Thoracic aorta (tissue), 2 donors: Measurements from ENCODE around the gene SGIP1. TPM values are rescaled to one million over a fixed set of nuclear protein-coding genes. Genes with fewer than 3 reads are reported as not detected.

Experiments used
- ATAC-seq: fragments of 150-250 bp; one replicate; pipeline ENCODE4 v1.8.0; 2017; ENCODE audit warnings: low read depth; ENCODE audit not compliant: insufficient number of reproducible peaks, low FRiP score
- DNase-seq: peaks from one replicate; pipeline ENCODE4 v3.0.0-alpha.2; 2020; ENCODE audit warnings: low spot score
- H3K27ac ChIP-seq, 2 donors: fragments of 200-600 bp; sonication (generic); 1 replicate in 1 of 2; 2 replicates in 1 of 2; pipeline ENCODE4 v1.5.1; 2016; ENCODE audit warnings: mild to moderate bottlenecking in 2 of 2, moderate library complexity in 2 of 2
- H3K27me3 ChIP-seq: fragments of 200-600 bp; sonication (generic); replicated peaks from 2 replicates; pipeline ENCODE4 v1.6.0; 2016; ENCODE audit warnings: mild to moderate bottlenecking; ENCODE audit not compliant: insufficient read depth
- H3K36me3 ChIP-seq: fragments of 200-600 bp; sonication (generic); one replicate; pipeline ENCODE4 v1.5.1; 2016
- H3K4me1 ChIP-seq, 2 donors: fragments of 200-600 bp; sonication (generic); 1 replicate in 1 of 2; 2 replicates in 1 of 2; pipeline versions ENCODE4 v1.5.1 to v1.6.0; 2016; ENCODE audit warnings: low read depth in 2 of 2, mild to moderate bottlenecking in 1 of 2; ENCODE audit not compliant: control insufficient read depth in 1 of 2
- H3K4me3 ChIP-seq: fragments of 200-600 bp; sonication (generic); 2 replicates; pipeline ENCODE4 v1.5.1; 2016; ENCODE audit warnings: mild to moderate bottlenecking
- H3K9me3 ChIP-seq: fragments of 200-600 bp; sonication (generic); 2 replicates; pipeline ENCODE4 v1.5.1; 2016
- CTCF ChIP-seq: fragments of 200-600 bp; sonication (generic); IDR thresholded peaks from one replicate; pipeline ENCODE4 v1.5.1; 2019; ENCODE audit warnings: antibody characterized with exemption
- total RNA-seq, 2 donors: library from RNA; depleted of rRNA; stranded (reverse); fragments of >200 nt; gene quantifications; one replicate each; pipeline versions ENCODE4 v1.1.0 to v1.2.3, GENCODE V29; 2016

The SGIP1 gene
- total RNA-seq, 2 donors from 2014 or later = 47.4 to 116 TPM

- Histone ChIP-seq H3K27me3 (no peaks in the 10 kb centered on the region), H3K4me1 (peaks cover 5 to 7% of the 10 kb centered on the region in 2 donors), H3K9me3 (no peaks in the 10 kb centered on the region), H3K27ac (peak within 1 kb of the TSS; percentile 0 to 33), H3K36me3 (no peaks in the 10 kb centered on the region), H3K4me3 (peak within 1 kb of the TSS; percentile 80)
- DNase-seq = peak; percentile 19
- peak; percentile 13 for TF ChIP-seq CTCF
- no peak for ATAC-seq
Observed at GRCh38 chr1:66752000-66752592, 218.1 kb downstream of the SGIP1 start, which contains the start of gene DYNLT5. Gene DYNLT5, plus strand, starts transcription at chr1:66752459. Its CDS starts 2,200 bp downstream, at chr1:66754659.

GRCh38 chr1:66752671-66753371 is 218.9 kb downstream of the SGIP1 start:
- H3K9me3 ChIP-seq = no peaks in the 10 kb centered on the region
- DNase-seq = no peak
- TF ChIP-seq CTCF = no peak
- H3K27ac ChIP-seq = peak overlapping the region; percentile 0 to 33
- peaks cover 5 to 7% of the 10 kb centered on the region in 2 donors for H3K4me1 ChIP-seq
- no peaks in the 10 kb centered on the region for H3K27me3 ChIP-seq
- ATAC-seq = no peak
- H3K36me3 ChIP-seq = no peaks in the 10 kb centered on the region
- peak overlapping the region; percentile 80 for H3K4me3 ChIP-seq

GRCh38 chr1:66757722-66758240 is 223.8 kb downstream of the SGIP1 start:
- Histone ChIP-seq H3K9me3 (no peaks in the 10 kb centered on the region), H3K4me3 (no peak overlapping the region), H3K36me3 (no peaks in the 10 kb centered on the region), H3K27me3 (no peaks in the 10 kb centered on the region), H3K4me1 (peaks cover 3 to 4% of the 10 kb centered on the region in 2 donors), H3K27ac (no peak overlapping the region)
- DNase-seq (no peak), ATAC-seq (no peak)
- no peak for TF ChIP-seq CTCF

GRCh38 chr1:66758241-66758755 is 224.3 kb downstream of the SGIP1 start:
- ATAC-seq = no peak
- Histone ChIP-seq H3K4me3 (no peak overlapping the region), H3K4me1 (no peaks in the 10 kb centered on the region), H3K27me3 (no peaks in the 10 kb centered on the region), H3K9me3 (no peaks in the 10 kb centered on the region), H3K36me3 (no peaks in the 10 kb centered on the region), H3K27ac (no peak overlapping the region)
- no peak for TF ChIP-seq CTCF
- no peak for DNase-seq

- H3K4me3 ChIP-seq = no peak overlapping the region
- TF ChIP-seq CTCF = no peak
- H3K36me3 ChIP-seq = no peaks in the 10 kb centered on the region
- no peaks in the 10 kb centered on the region for H3K27me3 ChIP-seq
- no peak overlapping the region for H3K27ac ChIP-seq
- DNase-seq (no peak), ATAC-seq (no peak)
- H3K4me1 ChIP-seq = no peaks in the 10 kb centered on the region
- no peaks in the 10 kb centered on the region for H3K9me3 ChIP-seq
Observed at GRCh38 chr1:66760506-66760905, 226.6 kb downstream of the SGIP1 start.
